HL-60 (cell line): ENCODE data around the gene PLEKHN1.

Experiments
- DNase-seq, 2 experiments: peaks; one replicate each; pipeline ENCODE4 v3.0.0-alpha.2; 2010 to 2020; ENCODE audit warnings: low read depth in 1 of 2, low spot score in 1 of 2
- H3K27ac ChIP-seq: fragments of 250-450 bp; sonication (Bioruptor Pico); replicated peaks from 2 replicates; pipeline ENCODE4 v1.5.1; 2020; ENCODE audit warnings: mild to moderate bottlenecking, moderate library complexity
- H3K27me3 ChIP-seq: fragments of 250-450 bp; sonication (Bioruptor Pico); 2 replicates; pipeline ENCODE4 v1.5.1; 2021; ENCODE audit warnings: mild to moderate bottlenecking, moderate library complexity; ENCODE audit not compliant: insufficient read depth, poor library complexity, severe bottlenecking
- H3K4me3 ChIP-seq: replicated peaks from 2 replicates; pipeline ENCODE4 v1.5.1; 2011; ENCODE audit warnings: mild to moderate bottlenecking, control low read depth, low read length; ENCODE audit not compliant: insufficient read depth
- GABPA ChIP-seq: IDR thresholded peaks from 2 replicates; pipeline ENCODE4 v1.6.1; 2012; ENCODE audit warnings: low read depth
- POLR2AphosphoS5 ChIP-seq: IDR thresholded peaks from 2 replicates; pipeline ENCODE4 v1.6.1; 2012; ENCODE audit warnings: low read depth
- REST ChIP-seq: IDR thresholded peaks from 2 replicates; pipeline ENCODE4 v1.6.1; 2012; ENCODE audit warnings: low read depth; ENCODE audit not compliant: insufficient replicate concordance
- SPI1 ChIP-seq: IDR thresholded peaks from 2 replicates; pipeline ENCODE4 v1.6.1; 2012; ENCODE audit warnings: low read depth, mild to moderate bottlenecking, borderline replicate concordance
- TF ChIP-seq, protein P1 (sequence below): IDR thresholded peaks from one replicate; pipeline ENCODE4 v1.5.1; 2011; ENCODE audit warnings: low read length, control low read depth, inconsistent platforms; ENCODE audit not compliant: insufficient read depth

The PLEKHN1 gene

GRCh38 chr1:920010-920409 is 46.3 kb upstream of the PLEKHN1 start:
- DNase-seq: no peak
- Histone ChIP-seq H3K4me3 (no peak overlapping the region), H3K27ac (no peak overlapping the region), H3K27me3 (peaks cover 5% of the 10 kb centered on the region)
- TF ChIP-seq REST (no peak), GABPA (no peak), POLR2AphosphoS5 (no peak), SPI1 (no peak)
- TF ChIP-seq, protein P1, sequence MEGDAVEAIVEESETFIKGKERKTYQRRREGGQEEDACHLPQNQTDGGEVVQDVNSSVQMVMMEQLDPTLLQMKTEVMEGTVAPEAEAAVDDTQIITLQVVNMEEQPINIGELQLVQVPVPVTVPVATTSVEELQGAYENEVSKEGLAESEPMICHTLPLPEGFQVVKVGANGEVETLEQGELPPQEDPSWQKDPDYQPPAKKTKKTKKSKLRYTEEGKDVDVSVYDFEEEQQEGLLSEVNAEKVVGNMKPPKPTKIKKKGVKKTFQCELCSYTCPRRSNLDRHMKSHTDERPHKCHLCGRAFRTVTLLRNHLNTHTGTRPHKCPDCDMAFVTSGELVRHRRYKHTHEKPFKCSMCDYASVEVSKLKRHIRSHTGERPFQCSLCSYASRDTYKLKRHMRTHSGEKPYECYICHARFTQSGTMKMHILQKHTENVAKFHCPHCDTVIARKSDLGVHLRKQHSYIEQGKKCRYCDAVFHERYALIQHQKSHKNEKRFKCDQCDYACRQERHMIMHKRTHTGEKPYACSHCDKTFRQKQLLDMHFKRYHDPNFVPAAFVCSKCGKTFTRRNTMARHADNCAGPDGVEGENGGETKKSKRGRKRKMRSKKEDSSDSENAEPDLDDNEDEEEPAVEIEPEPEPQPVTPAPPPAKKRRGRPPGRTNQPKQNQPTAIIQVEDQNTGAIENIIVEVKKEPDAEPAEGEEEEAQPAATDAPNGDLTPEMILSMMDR: no peak

DNA sequence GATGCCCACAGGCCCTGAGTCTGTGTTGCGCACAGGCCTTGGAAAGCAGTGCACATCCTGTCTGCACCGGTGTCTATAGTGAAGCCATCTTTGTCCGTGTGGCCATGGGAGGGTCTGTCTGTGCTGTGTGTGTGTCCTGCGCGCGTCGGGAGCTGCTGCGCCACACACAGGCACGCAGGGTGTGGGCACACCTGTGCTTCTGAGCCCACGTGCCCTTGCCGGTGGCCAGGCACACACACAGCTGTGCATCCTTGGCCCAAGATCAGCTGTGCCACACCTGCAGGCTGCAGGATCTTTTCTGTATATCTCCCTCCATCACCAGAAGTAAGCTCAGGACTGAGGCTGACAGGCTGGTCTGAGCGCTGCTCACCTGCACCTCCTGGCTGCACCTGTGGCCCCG is 45.8 kb upstream of the PLEKHN1 start:
- H3K4me3 ChIP-seq: no peak overlapping the region
- peaks cover 8% of the 10 kb centered on the region for H3K27me3 ChIP-seq
- DNase-seq: no peak
- no peak for TF ChIP-seq SPI1
- TF ChIP-seq GABPA: no peak
- TF ChIP-seq REST: no peak
- TF ChIP-seq, protein P1: no peak
- no peak for TF ChIP-seq POLR2AphosphoS5
- no peak overlapping the region for H3K27ac ChIP-seq

DNA sequence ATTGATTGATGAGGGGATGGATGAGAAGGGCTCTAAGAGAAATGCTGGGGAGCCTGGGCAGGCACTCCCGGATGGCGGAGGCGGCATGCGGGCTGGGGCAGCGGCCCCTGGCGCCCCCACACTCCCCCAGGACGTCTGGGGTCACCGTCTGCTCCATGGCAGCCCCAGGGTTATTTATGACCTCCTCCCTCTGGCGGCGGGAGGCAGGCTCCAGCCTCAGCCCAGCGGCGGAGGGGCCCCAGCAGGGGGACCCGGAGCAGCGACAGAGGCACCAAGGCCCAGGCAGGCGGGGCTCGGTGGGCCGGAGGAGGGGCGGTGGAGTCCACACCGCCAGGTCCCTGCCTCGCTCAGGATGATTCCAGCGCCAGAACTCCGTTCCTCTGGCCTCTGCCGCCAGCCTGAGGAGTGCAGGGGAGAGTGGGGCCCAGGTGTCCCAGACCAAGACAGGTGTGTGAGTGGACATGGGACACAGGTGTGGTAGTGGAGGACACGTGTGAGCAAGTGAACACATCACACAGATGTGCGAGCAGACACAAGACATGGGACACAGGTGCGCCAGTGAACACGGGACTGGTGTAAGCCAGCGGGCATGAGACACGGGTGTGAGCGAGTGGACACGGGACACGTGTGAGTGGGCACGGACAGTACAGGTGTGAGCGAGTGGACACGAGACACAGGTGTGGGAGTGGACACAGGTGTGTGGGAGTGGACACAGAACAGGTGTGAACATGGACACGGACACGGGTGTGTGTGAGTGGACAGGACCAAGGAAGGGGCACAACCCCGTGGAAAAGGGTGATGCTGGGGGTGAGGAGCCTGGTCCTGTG is 45.1 kb upstream of the PLEKHN1 start:
- peaks cover 15% of the 10 kb centered on the region for H3K27me3 ChIP-seq
- no peak overlapping the region for H3K27ac ChIP-seq
- DNase-seq: peak in 1 of 2 experiments; percentile 52
- TF ChIP-seq POLR2AphosphoS5: no peak
- TF ChIP-seq, protein P1: no peak
- TF ChIP-seq SPI1: no peak
- TF ChIP-seq REST: no peak
- TF ChIP-seq GABPA: no peak
- no peak overlapping the region for H3K4me3 ChIP-seq
